Measurements from ENCODE around the gene RAC2. TPM values are rescaled to one million over a fixed set of nuclear protein-coding genes. Genes with fewer than 3 reads are reported as not detected.

The RAC2 gene
- total and polyA plus RNA-seq, 9 of the 15 experiments (the other 6 are each of a cell fraction or from before 2014, with no cell fraction given) = 22.7 to 103 (median 43.3) TPM

DNA sequence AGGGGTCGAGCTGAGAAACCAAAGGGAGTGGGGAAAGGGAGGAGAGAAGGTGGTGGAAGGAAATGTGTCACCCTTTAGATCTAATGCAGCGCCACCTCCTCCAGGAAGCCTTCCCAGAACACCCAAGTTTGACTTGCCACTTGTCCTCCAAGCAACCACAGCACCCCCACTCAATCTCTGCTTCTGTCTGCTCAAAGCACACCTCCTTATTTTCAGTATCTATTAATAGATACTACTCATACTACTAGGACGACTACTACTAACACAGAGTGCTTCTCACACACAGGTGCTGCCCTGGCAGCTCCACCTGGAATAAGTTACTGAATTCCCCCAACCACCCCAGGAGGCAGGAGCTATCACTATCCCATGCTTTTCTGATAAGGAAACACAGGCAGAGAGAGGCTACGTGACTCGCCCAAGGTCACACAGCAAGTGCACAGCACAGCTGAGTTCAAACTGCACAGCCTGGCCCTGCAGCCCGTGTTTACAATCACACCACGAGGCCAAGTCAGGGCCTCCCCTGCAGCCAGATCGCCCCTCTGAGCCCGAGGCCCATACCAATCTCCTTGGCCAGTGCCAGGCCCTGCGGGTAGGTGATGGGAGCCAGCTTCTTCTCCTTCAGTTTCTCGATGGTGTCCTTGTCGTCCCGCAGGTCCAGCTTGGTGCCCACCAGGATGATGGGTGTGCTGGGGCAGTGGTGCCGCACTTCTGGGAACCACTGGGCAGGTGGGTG is 13.2 kb downstream of the RAC2 start (continued):
- TF ChIP-seq, protein P1, sequence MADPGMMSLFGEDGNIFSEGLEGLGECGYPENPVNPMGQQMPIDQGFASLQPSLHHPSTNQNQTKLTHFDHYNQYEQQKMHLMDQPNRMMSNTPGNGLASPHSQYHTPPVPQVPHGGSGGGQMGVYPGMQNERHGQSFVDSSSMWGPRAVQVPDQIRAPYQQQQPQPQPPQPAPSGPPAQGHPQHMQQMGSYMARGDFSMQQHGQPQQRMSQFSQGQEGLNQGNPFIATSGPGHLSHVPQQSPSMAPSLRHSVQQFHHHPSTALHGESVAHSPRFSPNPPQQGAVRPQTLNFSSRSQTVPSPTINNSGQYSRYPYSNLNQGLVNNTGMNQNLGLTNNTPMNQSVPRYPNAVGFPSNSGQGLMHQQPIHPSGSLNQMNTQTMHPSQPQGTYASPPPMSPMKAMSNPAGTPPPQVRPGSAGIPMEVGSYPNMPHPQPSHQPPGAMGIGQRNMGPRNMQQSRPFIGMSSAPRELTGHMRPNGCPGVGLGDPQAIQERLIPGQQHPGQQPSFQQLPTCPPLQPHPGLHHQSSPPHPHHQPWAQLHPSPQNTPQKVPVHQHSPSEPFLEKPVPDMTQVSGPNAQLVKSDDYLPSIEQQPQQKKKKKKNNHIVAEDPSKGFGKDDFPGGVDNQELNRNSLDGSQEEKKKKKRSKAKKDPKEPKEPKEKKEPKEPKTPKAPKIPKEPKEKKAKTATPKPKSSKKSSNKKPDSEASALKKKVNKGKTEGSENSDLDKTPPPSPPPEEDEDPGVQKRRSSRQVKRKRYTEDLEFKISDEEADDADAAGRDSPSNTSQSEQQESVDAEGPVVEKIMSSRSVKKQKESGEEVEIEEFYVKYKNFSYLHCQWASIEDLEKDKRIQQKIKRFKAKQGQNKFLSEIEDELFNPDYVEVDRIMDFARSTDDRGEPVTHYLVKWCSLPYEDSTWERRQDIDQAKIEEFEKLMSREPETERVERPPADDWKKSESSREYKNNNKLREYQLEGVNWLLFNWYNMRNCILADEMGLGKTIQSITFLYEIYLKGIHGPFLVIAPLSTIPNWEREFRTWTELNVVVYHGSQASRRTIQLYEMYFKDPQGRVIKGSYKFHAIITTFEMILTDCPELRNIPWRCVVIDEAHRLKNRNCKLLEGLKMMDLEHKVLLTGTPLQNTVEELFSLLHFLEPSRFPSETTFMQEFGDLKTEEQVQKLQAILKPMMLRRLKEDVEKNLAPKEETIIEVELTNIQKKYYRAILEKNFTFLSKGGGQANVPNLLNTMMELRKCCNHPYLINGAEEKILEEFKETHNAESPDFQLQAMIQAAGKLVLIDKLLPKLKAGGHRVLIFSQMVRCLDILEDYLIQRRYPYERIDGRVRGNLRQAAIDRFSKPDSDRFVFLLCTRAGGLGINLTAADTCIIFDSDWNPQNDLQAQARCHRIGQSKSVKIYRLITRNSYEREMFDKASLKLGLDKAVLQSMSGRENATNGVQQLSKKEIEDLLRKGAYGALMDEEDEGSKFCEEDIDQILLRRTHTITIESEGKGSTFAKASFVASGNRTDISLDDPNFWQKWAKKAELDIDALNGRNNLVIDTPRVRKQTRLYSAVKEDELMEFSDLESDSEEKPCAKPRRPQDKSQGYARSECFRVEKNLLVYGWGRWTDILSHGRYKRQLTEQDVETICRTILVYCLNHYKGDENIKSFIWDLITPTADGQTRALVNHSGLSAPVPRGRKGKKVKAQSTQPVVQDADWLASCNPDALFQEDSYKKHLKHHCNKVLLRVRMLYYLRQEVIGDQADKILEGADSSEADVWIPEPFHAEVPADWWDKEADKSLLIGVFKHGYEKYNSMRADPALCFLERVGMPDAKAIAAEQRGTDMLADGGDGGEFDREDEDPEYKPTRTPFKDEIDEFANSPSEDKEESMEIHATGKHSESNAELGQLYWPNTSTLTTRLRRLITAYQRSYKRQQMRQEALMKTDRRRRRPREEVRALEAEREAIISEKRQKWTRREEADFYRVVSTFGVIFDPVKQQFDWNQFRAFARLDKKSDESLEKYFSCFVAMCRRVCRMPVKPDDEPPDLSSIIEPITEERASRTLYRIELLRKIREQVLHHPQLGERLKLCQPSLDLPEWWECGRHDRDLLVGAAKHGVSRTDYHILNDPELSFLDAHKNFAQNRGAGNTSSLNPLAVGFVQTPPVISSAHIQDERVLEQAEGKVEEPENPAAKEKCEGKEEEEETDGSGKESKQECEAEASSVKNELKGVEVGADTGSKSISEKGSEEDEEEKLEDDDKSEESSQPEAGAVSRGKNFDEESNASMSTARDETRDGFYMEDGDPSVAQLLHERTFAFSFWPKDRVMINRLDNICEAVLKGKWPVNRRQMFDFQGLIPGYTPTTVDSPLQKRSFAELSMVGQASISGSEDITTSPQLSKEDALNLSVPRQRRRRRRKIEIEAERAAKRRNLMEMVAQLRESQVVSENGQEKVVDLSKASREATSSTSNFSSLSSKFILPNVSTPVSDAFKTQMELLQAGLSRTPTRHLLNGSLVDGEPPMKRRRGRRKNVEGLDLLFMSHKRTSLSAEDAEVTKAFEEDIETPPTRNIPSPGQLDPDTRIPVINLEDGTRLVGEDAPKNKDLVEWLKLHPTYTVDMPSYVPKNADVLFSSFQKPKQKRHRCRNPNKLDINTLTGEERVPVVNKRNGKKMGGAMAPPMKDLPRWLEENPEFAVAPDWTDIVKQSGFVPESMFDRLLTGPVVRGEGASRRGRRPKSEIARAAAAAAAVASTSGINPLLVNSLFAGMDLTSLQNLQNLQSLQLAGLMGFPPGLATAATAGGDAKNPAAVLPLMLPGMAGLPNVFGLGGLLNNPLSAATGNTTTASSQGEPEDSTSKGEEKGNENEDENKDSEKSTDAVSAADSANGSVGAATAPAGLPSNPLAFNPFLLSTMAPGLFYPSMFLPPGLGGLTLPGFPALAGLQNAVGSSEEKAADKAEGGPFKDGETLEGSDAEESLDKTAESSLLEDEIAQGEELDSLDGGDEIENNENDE (IDR thresholded peaks at IDR 0.05; ENCODE audit: low read depth, low read length) = no peak
- TF ChIP-seq RCOR1 (IDR thresholded peaks at IDR 0.05; ENCODE audit: borderline replicate concordance in 1 of 2, low read depth in 2 of 2, low read length in 2 of 2) (peak in 1 of 2 experiments; percentile 53; a peak in 1 of 4 replicates), HDAC3 (IDR thresholded peaks at IDR 0.05; ENCODE audit: borderline replicate concordance, partially characterized antibody) (no peak)

All from K562 (cell line).